H1 (cell line): Measurements from ENCODE around the gene MAGI2. TPM values are rescaled to one million over a fixed set of nuclear protein-coding genes. Genes with fewer than 3 reads are reported as not detected.

Experiments used
- CTCF ChIA-PET: fragments of 300-600 bp; sonication (Branson Sonifier 250); formaldehyde crosslinking; loops from one replicate; lab custom pipeline; 2021; ENCODE audit not compliant: partially characterized antibody; lab: Charles Lee
- POLR2A ChIA-PET: fragments of 300-600 bp; sonication (Branson Sonifier 250); formaldehyde crosslinking; loops from one replicate; lab custom pipeline; 2021; ENCODE audit warnings: inconsistent platforms; ENCODE audit not compliant: partially characterized antibody; lab: Charles Lee
- DNase-seq, 2 experiments: peaks; one replicate each; pipeline versions ENCODE4 v3.0.0 to v3.0.0-alpha.2; 2010 to 2022; ENCODE audit warnings: low spot score in 2 of 2, low read depth in 1 of 2, mixed read lengths in 1 of 2
- FAIRE-seq: peaks from 2 replicates; lab custom pipeline; 2011; peaks lifted over from hg19 to GRCh38; lab: Jason Lieb, UNC
- H2AFZ ChIP-seq: 2 replicates; pipeline ENCODE4 v1.8.1; 2012; ENCODE audit warnings: low read length, inconsistent platforms
- H2AK5ac ChIP-seq: 2 replicates; pipeline ENCODE4 v1.6.1; 2013; ENCODE audit warnings: low read depth, low read length
- H2BK120ac ChIP-seq: replicated peaks from 2 replicates; pipeline ENCODE3; 2013; ENCODE audit warnings: low read depth, low read length, inconsistent platforms
- H2BK12ac ChIP-seq: 2 replicates; pipeline ENCODE4 v1.6.1; 2013; ENCODE audit warnings: low read depth, low read length
- H2BK15ac ChIP-seq: 2 replicates; pipeline ENCODE4 v1.6.1; 2013; ENCODE audit warnings: low read length
- H2BK20ac ChIP-seq: 2 replicates; pipeline ENCODE4 v1.6.1; 2013; ENCODE audit warnings: low read length
- H2BK5ac ChIP-seq: 2 replicates; pipeline ENCODE4 v1.6.1; 2013; ENCODE audit warnings: low read depth, low read length
- H3K14ac ChIP-seq: 2 replicates; pipeline ENCODE4 v1.6.1; 2013; ENCODE audit warnings: inconsistent platforms; ENCODE audit not compliant: insufficient read length
- H3K18ac ChIP-seq: 2 replicates; pipeline ENCODE4 v1.6.1; 2013; ENCODE audit warnings: low read length; ENCODE audit errors: extremely low read depth
- H3K23ac ChIP-seq: 2 replicates; pipeline ENCODE4 v1.6.1; 2013; ENCODE audit warnings: inconsistent platforms; ENCODE audit not compliant: insufficient read length
- H3K23me2 ChIP-seq: 2 replicates; pipeline ENCODE4 v1.6.1; 2013; ENCODE audit warnings: low read depth, low read length
- H3K27ac ChIP-seq: 2 replicates; pipeline ENCODE4 v1.6.1; 2011; ENCODE audit warnings: low read depth, low read length, inconsistent platforms
- H3K27me3 ChIP-seq, 4 experiments: replicated peaks in 1 of 4; 1 replicate in 1 of 4; 2 replicates in 3 of 4; pipeline versions ENCODE4 v1.6.1 to v1.8.1; 2011 to 2013; ENCODE audit warnings: low read length in 3 of 4, mild to moderate bottlenecking in 3 of 4, inconsistent platforms in 2 of 4, mixed read lengths in 2 of 4, moderate library complexity in 1 of 4; ENCODE audit not compliant: control insufficient read depth in 3 of 4, insufficient read depth in 3 of 4; ENCODE audit errors: extremely low read depth in 1 of 4
- H3K36me3 ChIP-seq, 4 experiments: 2 replicates each; pipeline versions ENCODE4 v1.6.1 to v1.8.1; 2011 to 2013; ENCODE audit warnings: mild to moderate bottlenecking in 4 of 4, low read length in 3 of 4, moderate library complexity in 2 of 4, control low read depth in 1 of 4, inconsistent platforms in 1 of 4; ENCODE audit not compliant: insufficient read depth in 4 of 4, control insufficient read depth in 2 of 4
- H3K4ac ChIP-seq: replicated peaks from 2 replicates; pipeline ENCODE3; 2013; ENCODE audit warnings: low read length, low read depth, mixed read lengths, inconsistent platforms; ENCODE audit not compliant: insufficient read length
- H3K4me1 ChIP-seq, 4 experiments: replicated peaks in 1 of 4; 1 replicate in 1 of 4; 2 replicates in 3 of 4; pipeline versions ENCODE4 v1.6.1 to v1.8.1; 2011 to 2013; ENCODE audit warnings: low read length in 3 of 4, inconsistent platforms in 2 of 4, mixed read lengths in 1 of 4; ENCODE audit not compliant: insufficient read depth in 4 of 4, control insufficient read depth in 3 of 4
- H3K4me2 ChIP-seq, 2 experiments: 2 replicates each; pipeline versions ENCODE4 v1.6.1 to v1.8.1; 2011 to 2013; ENCODE audit warnings: low read depth in 2 of 2, low read length in 2 of 2, control low read depth in 1 of 2, inconsistent platforms in 1 of 2, mild to moderate bottlenecking in 1 of 2; ENCODE audit not compliant: insufficient read depth in 1 of 2
- H3K4me3 ChIP-seq, 4 experiments: fragments of 200-600, 300-600 bp in 1 of 4; sonication (generic), shearing (Covaris generic), sonication (Bioruptor Twin) in 1 of 4; 2 replicates each; pipeline versions ENCODE4 v1.5.1 to v1.8.1; 2011 to 2016; ENCODE audit warnings: low read length in 4 of 4, low read depth in 3 of 4, control low read depth in 2 of 4, inconsistent platforms in 2 of 4, mild to moderate bottlenecking in 2 of 4, mixed read lengths in 1 of 4, moderate library complexity in 1 of 4; ENCODE audit not compliant: insufficient read depth in 2 of 4; ENCODE audit errors: extremely low read depth in 1 of 4
- H3K56ac ChIP-seq: replicated peaks from 2 replicates; pipeline ENCODE3; 2013; ENCODE audit warnings: low read depth, mild to moderate bottlenecking, mixed read lengths, low read length, inconsistent platforms; ENCODE audit not compliant: insufficient read length
- H3K79me1 ChIP-seq: 2 replicates; pipeline ENCODE4 v1.6.1; 2013; ENCODE audit warnings: low read depth, low read length, control low read depth
- H3K79me2 ChIP-seq, 2 experiments: 2 replicates each; pipeline versions ENCODE4 v1.6.1 to v1.8.1; 2012 to 2013; ENCODE audit warnings: low read length in 2 of 2, mild to moderate bottlenecking in 2 of 2, inconsistent platforms in 1 of 2; ENCODE audit not compliant: insufficient read depth in 2 of 2, control insufficient read depth in 1 of 2
- H3K9ac ChIP-seq, 4 experiments: replicated peaks in 1 of 4; 1 replicate in 1 of 4; 2 replicates in 3 of 4; pipeline versions ENCODE4 v1.6.1 to v1.8.1; 2011 to 2013; ENCODE audit warnings: low read depth in 3 of 4, low read length in 3 of 4, control low read depth in 2 of 4, mild to moderate bottlenecking in 2 of 4, moderate library complexity in 2 of 4, inconsistent platforms in 1 of 4; ENCODE audit errors: extremely low read depth in 1 of 4
- H3K9me3 ChIP-seq, 2 experiments: 2 replicates each; pipeline versions ENCODE4 v1.6.1 to v1.8.1; 2012 to 2013; ENCODE audit warnings: mild to moderate bottlenecking in 2 of 2, moderate library complexity in 2 of 2, control low read depth in 1 of 2, inconsistent platforms in 1 of 2, low read depth in 1 of 2, low read length in 1 of 2, mixed read lengths in 1 of 2; ENCODE audit not compliant: insufficient read depth in 2 of 2
- H4K20me1 ChIP-seq, 2 experiments: replicated peaks in 1 of 2; 2 replicates each; pipeline versions ENCODE3 to v1.8.1; 2011 to 2013; ENCODE audit warnings: inconsistent platforms in 2 of 2, low read length in 2 of 2, mild to moderate bottlenecking in 1 of 2; ENCODE audit not compliant: insufficient read depth in 2 of 2, control insufficient read depth in 1 of 2
- H4K5ac ChIP-seq: 2 replicates; pipeline ENCODE4 v1.6.1; 2013; ENCODE audit warnings: low read length, low read depth, mixed read lengths, inconsistent platforms; ENCODE audit not compliant: insufficient read length
- H4K8ac ChIP-seq: 2 replicates; pipeline ENCODE4 v1.8.0; 2013; ENCODE audit warnings: mild to moderate bottlenecking, moderate library complexity, low read length, inconsistent platforms; ENCODE audit not compliant: insufficient read depth; ENCODE audit errors: extremely low read depth
- H4K91ac ChIP-seq: replicated peaks from 2 replicates; pipeline ENCODE3; 2013; ENCODE audit warnings: low read length, mixed read lengths, inconsistent platforms; ENCODE audit not compliant: insufficient read length
- ASH2L ChIP-seq: fragments of 200-600, 300-600 bp; sonication (generic); IDR thresholded peaks from one replicate; pipeline ENCODE4 v1.7.1; 2017; ENCODE audit warnings: low read length
- ATF3 ChIP-seq: IDR thresholded peaks from 2 replicates; pipeline ENCODE4 v1.6.1; 2011; ENCODE audit warnings: low read depth, mild to moderate bottlenecking, low read length; ENCODE audit not compliant: insufficient read depth
- BCL11A ChIP-seq, 2 experiments: IDR thresholded peaks; one replicate each; pipeline ENCODE4 v1.6.1; 2011; ENCODE audit warnings: low read depth in 2 of 2, low read length in 2 of 2, mild to moderate bottlenecking in 2 of 2
- CEBPB ChIP-seq: IDR thresholded peaks from 2 replicates; pipeline ENCODE4 v1.6.1; 2012; ENCODE audit warnings: low read depth, low read length
- CHD1 ChIP-seq: IDR thresholded peaks from 2 replicates; pipeline ENCODE4 v1.6.1; 2012; ENCODE audit warnings: low read depth, low read length, improper control_type of control experiment
- CREB1 ChIP-seq: IDR thresholded peaks from 2 replicates; pipeline ENCODE4 v1.6.1; 2012; ENCODE audit warnings: inconsistent platforms
- EZH2 ChIP-seq: fragments of 200-600 bp; sonication (generic); IDR thresholded peaks from 2 replicates; pipeline ENCODE4 v1.7.1; 2012; ENCODE audit warnings: low read depth, mild to moderate bottlenecking, moderate library complexity, low read length, inconsistent platforms; ENCODE audit not compliant: severe bottlenecking
- JUND ChIP-seq: IDR thresholded peaks from 2 replicates; pipeline ENCODE4 v1.6.1; 2011; ENCODE audit warnings: mild to moderate bottlenecking, improper control_type of control experiment, low read length
- KDM4A ChIP-seq: IDR thresholded peaks from one replicate; pipeline ENCODE4 v1.7.1; 2012; ENCODE audit warnings: low read depth, mild to moderate bottlenecking, moderate library complexity, low read length, inconsistent platforms; ENCODE audit not compliant: severe bottlenecking
- RNF2 ChIP-seq: fragments of 200-900, 300-1000 bp; sonication (generic); IDR thresholded peaks from 2 replicates; pipeline ENCODE4 v1.7.1; 2016; ENCODE audit warnings: borderline replicate concordance, low read depth, mild to moderate bottlenecking, antibody characterized with exemption, low read length; ENCODE audit not compliant: poor library complexity, severe bottlenecking; ENCODE audit errors: missing control alignments
- SIN3A ChIP-seq, 2 experiments: IDR thresholded peaks in 1 of 2; conservative IDR thresholded peaks in 1 of 2; 2 replicates each; pipeline ENCODE4 v1.6.1; 2011 to 2012; ENCODE audit warnings: low read length in 2 of 2, improper control_type of control experiment in 1 of 2, low read depth in 1 of 2, mild to moderate bottlenecking in 1 of 2
- TBP ChIP-seq: IDR thresholded peaks from 2 replicates; pipeline ENCODE4 v1.6.1; 2011; ENCODE audit warnings: low read depth, low read length, improper control_type of control experiment
- WGBS, 2 experiments: shearing (Covaris generic) in 1 of 2; methylation state at CpG; one replicate each; pipeline versions ENCODE4 v1.1.6 to v1.1.7; 2013 to 2015; ENCODE audit warnings: low lambda C conversion rate in 2 of 2, mixed read lengths in 2 of 2, inconsistent platforms in 1 of 2, low coverage in 1 of 2, missing lambda C conversion rate in 1 of 2; ENCODE audit not compliant: insufficient replicate concordance in 2 of 2, insufficient coverage in 1 of 2, insufficient read length in 1 of 2; ENCODE audit errors: extremely low coverage in 1 of 2, missing lambda C conversion rate in 1 of 2; 5-methylcytosine and 5-hydroxymethylcytosine counted together
- polyA plus RNA-seq, 7 experiments: library from polyadenylated mRNA; depleted of rRNA in 3 of 7; stranded (reverse) in 5 of 7; unstranded in 2 of 7; fragments of >200 nt in 5 of 7; fragments of 200-250 nt in 2 of 7; gene quantifications; 1 replicate in 5 of 7; 2 replicates in 1 of 7; 4 replicates in 1 of 7; pipeline versions ENCODE4 v1.2.1 to v1.2.3, GENCODE V29; 2011 to 2013; ENCODE audit warnings: missing spikeins in 2 of 7, mixed read lengths in 2 of 7
- total RNA-seq: library from RNA; stranded (reverse); fragmentation: NEBNext Ultra II Directional; extraction: Animal tissue kit (Norgen Biotek cat#: 25700); gene quantifications from 2 replicates; pipeline ENCODE4 v1.2.1, GENCODE V29; 2021

The MAGI2 gene
- total and polyA plus RNA-seq, 2 of the 8 experiments (the other 6 are each of a cell fraction or from before 2014, with no cell fraction given) = 6.0 to 27.3 TPM

GRCh38 chr7:78014401-78014800 lies 1439.1 kb downstream of the MAGI2 start:
- Histone ChIP-seq H3K56ac (no peak overlapping the region), H4K20me1 (no peaks in the 10 kb centered on the region), H2AFZ (no peak overlapping the region), H3K14ac (no peak overlapping the region), H3K27me3 (peaks cover 2 to 10% (median 4%) of the 10 kb centered on the region in 4 experiments; a peak in 5 of 7 replicates), H3K18ac (no peak overlapping the region), H3K4ac (no peak overlapping the region), H3K4me1 (peaks cover 0 to 11% (median 5%) of the 10 kb centered on the region in 4 experiments; a peak in 4 of 7 replicates), H3K4me2 (no peak overlapping the region), H2BK15ac (no peak overlapping the region), H2BK5ac (no peak overlapping the region), H4K8ac (no peak overlapping the region), H3K23ac (no peak overlapping the region), H3K4me3 (no peak overlapping the region), H2BK12ac (no peak overlapping the region), H3K23me2 (peaks cover 3% of the 10 kb centered on the region; the same call in 1 of the 2 replicates), H3K79me2 (no peaks in the 10 kb centered on the region), H3K9ac (no peak overlapping the region), H3K27ac (no peak overlapping the region), H3K79me1 (no peaks in the 10 kb centered on the region), H4K5ac (no peak overlapping the region), H2AK5ac (no peak overlapping the region)
- POLR2A ChIA-PET = no interaction called here
- WGBS, 2 experiments = 74% methylated on average over 3 of the region's 3 CpGs; no CpG with 5 or more reads in 1 of the 2 experiments
- no peak for FAIRE-seq
- CTCF ChIA-PET = interaction anchor here (0.6 to 3.6 kb wide), 7 partner anchors 9 to 129 kb away, joined by 3 to 14 read pairs (median 4); no protein-coding TSS in a partner anchor
- TF ChIP-seq CEBPB = no peak
- no peak for TF ChIP-seq TBP
- TF ChIP-seq KDM4A = no peak
- TF ChIP-seq ATF3 = no peak
- no peak for TF ChIP-seq BCL11A (IDR thresholded peaks at IDR 0.05; ENCODE audit: low read depth in 2 of 2, low read length in 2 of 2)
- TF ChIP-seq ASH2L = no peak
- TF ChIP-seq EZH2 = no peak
- TF ChIP-seq CREB1 = no peak
- TF ChIP-seq CHD1 = no peak
- no peak for TF ChIP-seq RNF2
- TF ChIP-seq JUND = no peak
- no peak for TF ChIP-seq SIN3A (conservative IDR thresholded peaks at IDR 0.05 in 1 of 2, IDR thresholded peaks at IDR 0.05 in 1 of 2; ENCODE audit: low read depth in 1 of 2, low read length in 2 of 2)
- TF ChIP-seq, all 59 proteins: peak for 0
- no peak for DNase-seq
- Histone ChIP-seq H3K36me3 (no peaks in the 10 kb centered on the region), H2BK20ac (no peak overlapping the region), H2BK120ac (no peak overlapping the region), H4K91ac (no peak overlapping the region), H3K9me3 (no peaks in the 10 kb centered on the region)
